ENCODE measurements around the gene MYMK.

The MYMK gene

GRCh38 chr9:133540698-133541025 lies 15.9 kb upstream of the MYMK start:
- no peak for DNase-seq (ENCODE audit: low read depth, low spot score)
- in situ Hi-C loops (cut with HindIII; ENCODE audit: low sequenced_read_pairs) = no loop called here
- no peak for TF ChIP-seq CTCF (IDR thresholded peaks at IDR 0.05; ENCODE audit: low read depth, low read length)
- H3K4me3 ChIP-seq (ENCODE audit: low read depth, low read length) = no peak overlapping the region

GRCh38 chr9:133539991-133540697 lies 15.4 kb upstream of the MYMK start:
- in situ Hi-C loops (cut with HindIII; ENCODE audit: low sequenced_read_pairs) = no loop called here
- no peak overlapping the region for H3K4me3 ChIP-seq (ENCODE audit: low read depth, low read length)
- no peak for TF ChIP-seq CTCF (IDR thresholded peaks at IDR 0.05; ENCODE audit: low read depth, low read length)
- DNase-seq (ENCODE audit: low read depth, low spot score) = no peak

- no peak for TF ChIP-seq CTCF (IDR thresholded peaks at IDR 0.05; ENCODE audit: low read depth, low read length)
- in situ Hi-C loops (cut with HindIII; ENCODE audit: low sequenced_read_pairs) = no loop called here
- no peak overlapping the region for H3K4me3 ChIP-seq (ENCODE audit: low read depth, low read length)
- DNase-seq (ENCODE audit: low read depth, low spot score) = no peak
Observed at GRCh38 chr9:133538851-133539833, 14.4 kb upstream of the MYMK start.

GRCh38 chr9:133538176-133538575 lies 13.4 kb upstream of the MYMK start:
- DNase-seq (ENCODE audit: low read depth, low spot score) = no peak
- no peak overlapping the region for H3K4me3 ChIP-seq (ENCODE audit: low read depth, low read length)
- TF ChIP-seq CTCF (IDR thresholded peaks at IDR 0.05; ENCODE audit: low read depth, low read length) = no peak
- in situ Hi-C loops (cut with HindIII; ENCODE audit: low sequenced_read_pairs) = no loop called here

- in situ Hi-C loops (cut with HindIII; ENCODE audit: low sequenced_read_pairs) = no loop called here
- no peak overlapping the region for H3K4me3 ChIP-seq (ENCODE audit: low read depth, low read length)
- DNase-seq (ENCODE audit: low read depth, low spot score) = no peak
- TF ChIP-seq CTCF (IDR thresholded peaks at IDR 0.05; ENCODE audit: low read depth, low read length) = no peak
Observed at GRCh38 chr9:133537257-133537656, 12.5 kb upstream of the MYMK start.

GRCh38 chr9:133536536-133536935 lies 11.8 kb upstream of the MYMK start:
- no peak for TF ChIP-seq CTCF (IDR thresholded peaks at IDR 0.05; ENCODE audit: low read depth, low read length)
- in situ Hi-C loops (cut with HindIII; ENCODE audit: low sequenced_read_pairs) = no loop called here
- no peak overlapping the region for H3K4me3 ChIP-seq (ENCODE audit: low read depth, low read length)
- DNase-seq (ENCODE audit: low read depth, low spot score) = no peak

Measured in astrocyte of the spinal cord (primary cell).